ENCODE results near the gene MIER1. TPM values are rescaled to one million over a fixed set of nuclear protein-coding genes. Genes with fewer than 3 reads are reported as not detected.

The MIER1 gene
- total RNA-seq, 4 donors from 2014 or later, result 25.1 to 59.9 (median 44.9) TPM

- no peaks in the 10 kb centered on the region for H3K4me1 ChIP-seq
- H3K36me3 ChIP-seq, result no peaks in the 10 kb centered on the region
- TF ChIP-seq CTCF (IDR thresholded peaks at IDR 0.05) (peak; percentile 49 to 65 (median 62)), POLR2A (IDR thresholded peaks at IDR 0.05) (no peak)
- H3K9me3 ChIP-seq, result no peaks in the 10 kb centered on the region
- H3K4me3 ChIP-seq, result no peak overlapping the region
- H3K27ac ChIP-seq, result no peak overlapping the region
- no peaks in the 10 kb centered on the region for H3K27me3 ChIP-seq
- intact Hi-C loops (cut with DNase I; ENCODE audit: low total_unique reads), result loop anchor here (5.0 kb wide), 1 partner anchor 151 kb away; no protein-coding TSS in a partner anchor
- peak; percentile 45 to 49 for DNase-seq
Measured at GRCh38 chr1:66996018-66996682, 71.4 kb downstream of the MIER1 start.

GRCh38 chr1:66998972-66999371, 74.2 kb downstream of the MIER1 start:
- Histone ChIP-seq H3K36me3 (no peaks in the 10 kb centered on the region), H3K4me3 (no peak overlapping the region), H3K4me1 (no peaks in the 10 kb centered on the region), H3K27me3 (no peaks in the 10 kb centered on the region), H3K9me3 (no peaks in the 10 kb centered on the region), H3K27ac (no peak overlapping the region)
- intact Hi-C loops (cut with DNase I; ENCODE audit: low total_unique reads), result loop anchor here (5.0 kb wide), 1 partner anchor 148 kb away; no protein-coding TSS in a partner anchor
- TF ChIP-seq CTCF (IDR thresholded peaks at IDR 0.05), result no peak
- no peak for TF ChIP-seq POLR2A (IDR thresholded peaks at IDR 0.05)
- no peak for DNase-seq

- H3K4me3 ChIP-seq, result no peak overlapping the region
- H3K9me3 ChIP-seq, result no peaks in the 10 kb centered on the region
- no peaks in the 10 kb centered on the region for H3K27me3 ChIP-seq
- no peak for DNase-seq
- H3K27ac ChIP-seq, result no peak overlapping the region
- TF ChIP-seq POLR2A (IDR thresholded peaks at IDR 0.05) (no peak), CTCF (IDR thresholded peaks at IDR 0.05) (no peak)
- H3K4me1 ChIP-seq, result no peaks in the 10 kb centered on the region
- H3K36me3 ChIP-seq, result no peaks in the 10 kb centered on the region
- intact Hi-C loops (cut with DNase I; ENCODE audit: low total_unique reads), result loop anchor here (5.0 kb wide), 1 partner anchor 147 kb away; no protein-coding TSS in a partner anchor
Measured at GRCh38 chr1:66999640-67000400, 75.0 kb downstream of the MIER1 start.

GRCh38 chr1:67001682-67002425, 77.1 kb downstream of the MIER1 start:
- no peaks in the 10 kb centered on the region for H3K9me3 ChIP-seq
- H3K4me1 ChIP-seq, result no peaks in the 10 kb centered on the region
- DNase-seq, result no peak
- TF ChIP-seq CTCF (IDR thresholded peaks at IDR 0.05), result no peak
- TF ChIP-seq POLR2A (IDR thresholded peaks at IDR 0.05), result no peak
- no peak overlapping the region for H3K4me3 ChIP-seq
- H3K36me3 ChIP-seq, result no peaks in the 10 kb centered on the region
- H3K27me3 ChIP-seq, result no peaks in the 10 kb centered on the region
- H3K27ac ChIP-seq, result peak overlapping the region in 1 of 2 donors; percentile 55
- intact Hi-C loops (cut with DNase I; ENCODE audit: low total_unique reads), result no loop called here
